Mesenchymal stem cell (in vitro differentiated cells and primary cell): ENCODE data around the gene THSD7A.

ENCODE experiments used
- DNase-seq: peaks from one replicate; pipeline ENCODE4 v3.0.0-alpha.2; 2013
- H2AFZ ChIP-seq: one replicate; pipeline ENCODE4 v1.6.1; 2013; ENCODE audit warnings: low read depth, mild to moderate bottlenecking, control low read depth, inconsistent platforms, low read length, moderate library complexity
- H2AK5ac ChIP-seq: 2 replicates; pipeline ENCODE4 v1.6.1; 2013; ENCODE audit warnings: low read length, moderate library complexity, mild to moderate bottlenecking, inconsistent platforms; ENCODE audit not compliant: severe bottlenecking
- H2BK120ac ChIP-seq: one replicate; pipeline ENCODE4 v1.6.1; 2013; ENCODE audit warnings: low read depth, mild to moderate bottlenecking, inconsistent platforms, low read length, moderate library complexity
- H2BK12ac ChIP-seq, 2 experiments: one replicate each; pipeline ENCODE4 v1.6.1; 2013; ENCODE audit warnings: inconsistent platforms in 2 of 2, low read length in 2 of 2, mild to moderate bottlenecking in 2 of 2, moderate library complexity in 2 of 2, control low read depth in 1 of 2
- H2BK15ac ChIP-seq: one replicate; pipeline ENCODE4 v1.6.1; 2013; ENCODE audit warnings: mild to moderate bottlenecking, low read depth, inconsistent platforms; ENCODE audit not compliant: poor library complexity, severe bottlenecking
- H2BK5ac ChIP-seq: 2 replicates; pipeline ENCODE4 v1.6.1; 2013; ENCODE audit warnings: low read depth, mild to moderate bottlenecking, low read length, control low read depth, inconsistent platforms; ENCODE audit not compliant: poor library complexity, severe bottlenecking
- H3K14ac ChIP-seq, 2 experiments: one replicate each; pipeline ENCODE4 v1.6.1; 2013; ENCODE audit warnings: inconsistent platforms in 2 of 2, low read length in 2 of 2, control low read depth in 1 of 2, mild to moderate bottlenecking in 1 of 2, moderate library complexity in 1 of 2
- H3K18ac ChIP-seq, 2 experiments: one replicate each; pipeline ENCODE4 v1.6.1; 2013; ENCODE audit warnings: inconsistent platforms in 2 of 2, low read length in 2 of 2, control low read depth in 1 of 2, low read depth in 1 of 2, mild to moderate bottlenecking in 1 of 2
- H3K23ac ChIP-seq, 2 experiments: one replicate each; pipeline ENCODE4 v1.6.1; 2013; ENCODE audit warnings: inconsistent platforms in 2 of 2, low read length in 2 of 2, mild to moderate bottlenecking in 2 of 2, moderate library complexity in 2 of 2, control low read depth in 1 of 2
- H3K27ac ChIP-seq: 2 replicates; pipeline ENCODE4 v1.5.1; 2013; ENCODE audit warnings: mild to moderate bottlenecking, moderate library complexity, low read length, control low read depth, inconsistent platforms; ENCODE audit not compliant: poor library complexity, severe bottlenecking
- H3K27me3 ChIP-seq, 2 experiments: 2 replicates each; pipeline versions ENCODE4 v1.6.1 to v1.7.0; 2013; ENCODE audit warnings: low read length in 2 of 2, mild to moderate bottlenecking in 2 of 2, moderate library complexity in 2 of 2, control low read depth in 1 of 2, inconsistent platforms in 1 of 2; ENCODE audit not compliant: control insufficient read depth in 1 of 2, insufficient read depth in 1 of 2
- H3K36me3 ChIP-seq, 2 experiments: 2 replicates each; pipeline versions ENCODE4 v1.6.1 to v1.7.0; 2013; ENCODE audit warnings: low read length in 2 of 2, control low read depth in 1 of 2, inconsistent platforms in 1 of 2, low read depth in 1 of 2, mild to moderate bottlenecking in 1 of 2; ENCODE audit not compliant: insufficient read depth in 2 of 2, control insufficient read depth in 1 of 2
- H3K4ac ChIP-seq, 2 experiments: one replicate each; pipeline ENCODE4 v1.6.1; 2013; ENCODE audit warnings: inconsistent platforms in 2 of 2, low read length in 2 of 2, mild to moderate bottlenecking in 2 of 2, moderate library complexity in 2 of 2, control low read depth in 1 of 2, low read depth in 1 of 2
- H3K4me1 ChIP-seq: 2 replicates; pipeline ENCODE4 v1.6.1; 2013; ENCODE audit warnings: low read depth, low read length, control low read depth; ENCODE audit not compliant: control insufficient read depth, insufficient read depth
- H3K4me2 ChIP-seq: 2 replicates; pipeline ENCODE4 v1.6.1; 2013; ENCODE audit warnings: low read length, mild to moderate bottlenecking, inconsistent platforms; ENCODE audit not compliant: poor library complexity, severe bottlenecking
- H3K4me3 ChIP-seq, 2 experiments: 2 replicates each; pipeline versions ENCODE4 v1.5.1 to v1.7.0; 2013; ENCODE audit warnings: low read length in 2 of 2, mild to moderate bottlenecking in 2 of 2, control low read depth in 1 of 2, low read depth in 1 of 2; ENCODE audit not compliant: insufficient read depth in 1 of 2
- H3K79me1 ChIP-seq: replicated peaks from 2 replicates; pipeline ENCODE4 v1.6.1; 2013; ENCODE audit warnings: mild to moderate bottlenecking, control low read depth, low read length, inconsistent platforms; ENCODE audit not compliant: poor library complexity, severe bottlenecking
- H3K9ac ChIP-seq: 2 replicates; pipeline ENCODE4 v1.7.0; 2013; ENCODE audit warnings: mild to moderate bottlenecking, low read length, moderate library complexity
- H3K9me3 ChIP-seq: 2 replicates; pipeline ENCODE4 v1.7.0; 2013; ENCODE audit warnings: mild to moderate bottlenecking, low read length; ENCODE audit not compliant: control insufficient read depth
- H4K8ac ChIP-seq: one replicate; pipeline ENCODE4 v1.6.1; 2013; ENCODE audit warnings: inconsistent platforms, mild to moderate bottlenecking, low read length, moderate library complexity
- H4K91ac ChIP-seq: one replicate; pipeline ENCODE4 v1.6.1; 2013; ENCODE audit warnings: mild to moderate bottlenecking, low read length, inconsistent platforms
- WGBS: methylation state at CpG from one replicate; pipeline ENCODE4 v1.1.7; 2013; ENCODE audit warnings: mixed read lengths; 5-methylcytosine and 5-hydroxymethylcytosine counted together

THSD7A gene

DNA sequence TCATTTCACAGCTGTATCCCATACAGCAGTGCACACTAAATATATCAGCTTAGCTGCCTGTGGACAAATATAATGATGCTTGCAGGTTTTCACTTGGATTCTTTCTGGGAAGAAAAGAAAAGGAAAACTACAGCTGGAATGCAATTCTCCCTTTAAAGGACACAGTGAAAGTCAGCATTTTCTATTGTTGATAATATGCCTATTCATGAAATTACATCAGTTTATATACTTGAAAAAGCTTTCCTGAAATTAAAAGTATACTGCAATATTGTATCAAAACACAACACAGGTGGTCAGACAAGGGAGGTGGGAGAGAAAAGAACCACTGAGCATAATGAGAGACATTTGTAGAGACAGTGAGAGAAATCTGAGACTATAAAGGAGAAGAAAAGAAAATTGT, 20.3 kb downstream of the THSD7A start:
- no peaks in the 10 kb centered on the region for H3K36me3 ChIP-seq
- H3K4me3 ChIP-seq = no peak overlapping the region
- no peak overlapping the region for H3K14ac ChIP-seq
- no peak overlapping the region for H3K27ac ChIP-seq
- H2BK5ac ChIP-seq = no peak overlapping the region
- no peak overlapping the region for H3K23ac ChIP-seq
- no peaks in the 10 kb centered on the region for H3K9me3 ChIP-seq
- no peak overlapping the region for H4K91ac ChIP-seq
- no peak overlapping the region for H4K8ac ChIP-seq
- no peaks in the 10 kb centered on the region for H3K27me3 ChIP-seq
- no peaks in the 10 kb centered on the region for H3K4me1 ChIP-seq
- no peak overlapping the region for H2BK120ac ChIP-seq
- no peak overlapping the region for H3K18ac ChIP-seq
- no peak overlapping the region for H3K9ac ChIP-seq
- no peak overlapping the region for H2BK15ac ChIP-seq
- DNase-seq = no peak
- no peak overlapping the region for H2BK12ac ChIP-seq
- H3K79me1 ChIP-seq = no peaks in the 10 kb centered on the region
- H3K4ac ChIP-seq = no peak overlapping the region
- no peak overlapping the region for H2AFZ ChIP-seq
- H3K4me2 ChIP-seq = no peak overlapping the region
- H2AK5ac ChIP-seq = no peak overlapping the region

DNA sequence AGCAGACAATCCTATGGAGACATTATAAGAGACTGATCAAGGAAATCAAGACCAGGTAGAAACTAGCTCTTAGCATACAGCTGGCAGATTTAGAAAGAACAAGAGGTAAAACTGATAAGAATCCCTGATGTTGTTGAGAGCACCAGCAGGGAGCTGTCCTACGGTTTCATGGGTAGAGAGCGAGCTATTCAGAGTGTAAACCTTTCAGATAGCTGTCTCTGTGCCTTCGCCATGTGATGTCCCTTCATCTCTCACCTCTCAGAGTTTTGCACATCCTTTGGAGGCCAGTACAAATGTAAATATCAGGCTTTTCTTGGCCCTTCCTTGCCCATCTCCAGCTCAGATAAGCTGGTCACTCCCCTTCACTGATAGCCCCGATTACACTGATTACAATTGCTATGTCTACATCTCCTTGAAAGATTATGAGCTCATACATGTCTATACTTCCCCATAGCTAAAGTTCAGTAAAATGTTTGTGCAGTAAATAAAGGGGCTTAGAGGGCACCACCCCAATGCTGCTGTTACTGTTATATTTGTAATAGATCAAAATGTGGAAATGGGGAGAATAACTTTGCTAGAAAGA, 21.9 kb downstream of the THSD7A start:
- Histone ChIP-seq H4K8ac (no peak overlapping the region), H3K4me1 (no peaks in the 10 kb centered on the region), H3K23ac (no peak overlapping the region), H3K36me3 (no peaks in the 10 kb centered on the region), H2BK12ac (no peak overlapping the region), H2BK5ac (no peak overlapping the region), H3K27ac (no peak overlapping the region), H3K4ac (no peak overlapping the region), H3K14ac (no peak overlapping the region), H2BK15ac (no peak overlapping the region), H3K18ac (no peak overlapping the region), H2AFZ (no peak overlapping the region), H3K9ac (no peak overlapping the region), H2BK120ac (no peak overlapping the region), H3K4me3 (no peak overlapping the region), H3K27me3 (no peaks in the 10 kb centered on the region), H3K4me2 (no peak overlapping the region), H3K9me3 (no peaks in the 10 kb centered on the region), H3K79me1 (no peaks in the 10 kb centered on the region), H2AK5ac (no peak overlapping the region), H4K91ac (no peak overlapping the region)
- 84% methylated on average over 3 of the region's 4 CpGs for WGBS
- no peak for DNase-seq

DNA sequence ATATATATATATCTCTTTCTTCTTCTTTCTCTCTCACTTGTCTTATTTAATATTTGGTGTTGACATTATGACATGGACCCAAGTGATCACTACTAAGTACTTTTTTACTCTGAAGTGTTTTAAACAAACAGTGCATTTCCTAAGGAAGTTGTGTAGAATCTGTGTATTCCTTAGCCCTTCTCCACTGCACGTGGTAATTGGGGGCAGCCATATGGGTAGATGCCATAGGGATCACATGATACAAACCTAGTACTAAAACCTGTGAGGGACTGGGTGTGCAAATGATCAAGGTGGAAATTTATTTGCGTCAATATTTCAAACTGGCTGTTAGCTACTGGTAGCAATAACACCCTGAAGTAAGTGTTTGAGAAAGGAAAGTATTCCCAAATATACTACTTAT, 25.0 kb downstream of the THSD7A start:
- H3K36me3 ChIP-seq = no peaks in the 10 kb centered on the region
- H3K27ac ChIP-seq = no peak overlapping the region
- no peak overlapping the region for H3K4ac ChIP-seq

DNA sequence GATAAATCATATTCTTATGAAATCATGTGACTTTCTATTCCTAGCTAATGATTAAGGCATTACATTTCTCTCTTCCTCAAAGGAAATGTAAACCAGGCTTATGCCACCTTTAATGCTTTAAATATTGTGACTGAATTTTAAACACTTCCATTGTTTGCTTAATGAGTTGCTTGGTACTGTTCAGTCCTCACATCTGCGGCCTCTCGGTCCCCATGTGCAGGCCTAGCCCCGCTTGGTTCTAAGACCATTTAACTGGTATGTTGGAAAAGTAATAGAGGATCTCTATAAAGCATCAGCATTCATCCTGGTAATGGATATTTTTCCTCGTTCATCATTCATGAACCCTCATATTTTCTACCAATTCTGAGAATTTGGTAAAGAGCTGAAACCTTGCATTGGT, 27.4 kb downstream of the THSD7A start:
- H4K91ac ChIP-seq = no peak overlapping the region
- no peak overlapping the region for H3K4me3 ChIP-seq
- H3K18ac ChIP-seq = no peak overlapping the region
- no peaks in the 10 kb centered on the region for H3K36me3 ChIP-seq
- H3K9ac ChIP-seq = no peak overlapping the region
- no peaks in the 10 kb centered on the region for H3K9me3 ChIP-seq
- H2AFZ ChIP-seq = no peak overlapping the region
- H2AK5ac ChIP-seq = no peak overlapping the region
- no peaks in the 10 kb centered on the region for H3K4me1 ChIP-seq
- 97% methylated on average over 3 of the region's 4 CpGs for WGBS
- H4K8ac ChIP-seq = no peak overlapping the region
- H3K14ac ChIP-seq = no peak overlapping the region
- no peaks in the 10 kb centered on the region for H3K79me1 ChIP-seq
- H3K4me2 ChIP-seq = no peak overlapping the region
- no peak overlapping the region for H2BK12ac ChIP-seq
- no peaks in the 10 kb centered on the region for H3K27me3 ChIP-seq
- H2BK5ac ChIP-seq = no peak overlapping the region
- H3K4ac ChIP-seq = no peak overlapping the region
- no peak overlapping the region for H3K23ac ChIP-seq
- H3K27ac ChIP-seq = no peak overlapping the region
- H2BK15ac ChIP-seq = no peak overlapping the region
- no peak overlapping the region for H2BK120ac ChIP-seq
- DNase-seq = no peak

More for the DNA sequence above, 25.0 kb downstream of the THSD7A start:
- H2BK12ac ChIP-seq = no peak overlapping the region
- no peaks in the 10 kb centered on the region for H3K9me3 ChIP-seq
- no peak overlapping the region for H2AK5ac ChIP-seq
- H2BK120ac ChIP-seq = no peak overlapping the region
- H3K23ac ChIP-seq = no peak overlapping the region
- no peak overlapping the region for H4K91ac ChIP-seq
- H3K79me1 ChIP-seq = no peaks in the 10 kb centered on the region
- no peak overlapping the region for H4K8ac ChIP-seq
- no peaks in the 10 kb centered on the region for H3K4me1 ChIP-seq
- H3K14ac ChIP-seq = no peak overlapping the region
- DNase-seq = no peak
- H3K9ac ChIP-seq = no peak overlapping the region
- H2BK15ac ChIP-seq = no peak overlapping the region
- H3K18ac ChIP-seq = no peak overlapping the region
- no peak overlapping the region for H3K4me3 ChIP-seq
- no peak overlapping the region for H3K4me2 ChIP-seq
- no peak overlapping the region for H2BK5ac ChIP-seq
- no peaks in the 10 kb centered on the region for H3K27me3 ChIP-seq
- WGBS = 79% methylated on average over 2 of the region's 2 CpGs
- no peak overlapping the region for H2AFZ ChIP-seq
